NCI-H146 treated with DMSO at 0.1 percent for 48 hours (cell line): Measurements from ENCODE around the gene TMEM30B.

Experiments used
- DNase-seq: peaks from one replicate; lab custom pipeline; 2025; ENCODE audit not compliant: unreplicated experiment; lab: John Stamatoyannopoulos, UW

TMEM30B gene

GRCh38 chr14:61300209-61300608 lies 19.1 kb upstream of the TMEM30B start:
- DNase-seq = no peak

- DNase-seq = no peak
These were observed 17.7 kb upstream of the TMEM30B start for GRCh38 chr14:61298824-61299223.

- DNase-seq = no peak
These were observed 16.4 kb upstream of the TMEM30B start for GRCh38 chr14:61297581-61297980.

- DNase-seq = peak; percentile 33
These were observed 15.8 kb upstream of the TMEM30B start for GRCh38 chr14:61296719-61297502.

GRCh38 chr14:61296151-61296550 lies 15.0 kb upstream of the TMEM30B start:
- DNase-seq = no peak

- no peak for DNase-seq
These were observed 9.6 kb upstream of the TMEM30B start for GRCh38 chr14:61290701-61291100.

- DNase-seq = no peak
These were observed 7.6 kb upstream of the TMEM30B start for GRCh38 chr14:61288720-61289119.

GRCh38 chr14:61288228-61288627 lies 7.1 kb upstream of the TMEM30B start:
- no peak for DNase-seq

- DNase-seq = no peak
These were observed 6.1 kb upstream of the TMEM30B start for GRCh38 chr14:61287196-61287595.

- DNase-seq = no peak
These were observed 4.2 kb upstream of the TMEM30B start for GRCh38 chr14:61285364-61285763.

- DNase-seq = no peak
These were observed 2.9 kb upstream of the TMEM30B start for GRCh38 chr14:61284001-61284400.

- no peak for DNase-seq
These were observed 1.6 kb upstream of the TMEM30B start for GRCh38 chr14:61282746-61283145.

- no peak for DNase-seq
These were observed 774 bp upstream of the TMEM30B start for GRCh38 chr14:61281948-61282275.

GRCh38 chr14:61280526-61281185 lies 482 bp downstream of the TMEM30B start:
- no peak for DNase-seq

- DNase-seq = no peak
These were observed 1.0 kb downstream of the TMEM30B start for GRCh38 chr14:61280092-61280525.

- DNase-seq = no peak
These were observed 2.1 kb downstream of the TMEM30B start for GRCh38 chr14:61279082-61279481.

GRCh38 chr14:61277784-61278183 lies 3.4 kb downstream of the TMEM30B start:
- DNase-seq = no peak

GRCh38 chr14:61277232-61277631 lies 3.9 kb downstream of the TMEM30B start:
- DNase-seq = no peak

GRCh38 chr14:61271552-61271951 lies 9.6 kb downstream of the TMEM30B start:
- DNase-seq = no peak

GRCh38 chr14:61270714-61271113 lies 10.4 kb downstream of the TMEM30B start:
- no peak for DNase-seq

- peak; percentile 59 for DNase-seq
These were observed 11.6 kb downstream of the TMEM30B start for GRCh38 chr14:61269321-61270083.

- no peak for DNase-seq
These were observed 12.3 kb downstream of the TMEM30B start for GRCh38 chr14:61268812-61269211.
